B cell (primary cell): ENCODE data around the gene SPA17. TPM values are rescaled to one million over a fixed set of nuclear protein-coding genes. Genes with fewer than 3 reads are reported as not detected.

Source experiments
- ATAC-seq: fragments of 200-7000 bp; cut with Tn5 transposase; one replicate; pipeline ENCODE4 v1.10.0; 2021; ENCODE audit warnings: low read depth, mild to moderate bottlenecking, moderate number of reproducible peaks, moderate library complexity
- CTCF ChIA-PET: fragments of 350-600 bp; sonication (Branson Sonifier 250); formaldehyde crosslinking; loops from one replicate; lab custom pipeline; 2021; ENCODE audit warnings: antibody characterized with exemption, inconsistent platforms; lab: Charles Lee
- POLR2A ChIA-PET: fragments of 350-600 bp; sonication (Branson Sonifier 250); formaldehyde crosslinking; loops from one replicate; lab custom pipeline; 2021; ENCODE audit warnings: antibody characterized with exemption; lab: Charles Lee
- DNase-seq: peaks from one replicate; pipeline ENCODE4 v3.0.0; 2013
- H2AFZ ChIP-seq: 2 replicates; pipeline ENCODE4 v1.6.1; 2012; ENCODE audit warnings: mild to moderate bottlenecking, low read depth, low read length; ENCODE audit not compliant: insufficient read depth, poor library complexity, severe bottlenecking
- H3K27ac ChIP-seq, 2 donors: 1 replicate in 1 of 2; 2 replicates in 1 of 2; pipeline ENCODE4 v1.5.1; 2012 to 2013; ENCODE audit warnings: low read length in 2 of 2, mild to moderate bottlenecking in 2 of 2, moderate library complexity in 1 of 2
- H3K27me3 ChIP-seq, 4 experiments: fragments of 200-600 bp in 1 of 4; sonication (generic) in 1 of 4; replicated peaks in 1 of 4; 1 replicate in 2 of 4; 2 replicates in 2 of 4; pipeline versions ENCODE4 v1.6.1 to v1.7.0; 2013 to 2016; ENCODE audit warnings: low read length in 3 of 4, mild to moderate bottlenecking in 2 of 4, mixed read lengths in 1 of 4, moderate library complexity in 1 of 4; ENCODE audit not compliant: insufficient read depth in 4 of 4, control insufficient read depth in 3 of 4; ENCODE audit errors: control extremely low read depth in 1 of 4
- H3K36me3 ChIP-seq, 2 experiments: replicated peaks in 1 of 2; 1 replicate in 1 of 2; 2 replicates in 1 of 2; pipeline versions ENCODE4 v1.6.1 to v1.7.1; 2013; ENCODE audit warnings: low read length in 1 of 2; ENCODE audit not compliant: insufficient read depth in 2 of 2, control insufficient read depth in 1 of 2; ENCODE audit errors: control extremely low read depth in 1 of 2, extremely low read depth in 1 of 2
- H3K4me1 ChIP-seq, 2 donors: fragments of 200-600 bp in 1 of 2; sonication (generic) in 1 of 2; 1 replicate in 1 of 2; 2 replicates in 1 of 2; pipeline versions ENCODE4 v1.5.1 to v1.6.1; 2013 to 2017; ENCODE audit warnings: low read length in 2 of 2; ENCODE audit not compliant: control insufficient read depth in 2 of 2, insufficient read depth in 2 of 2
- H3K4me2 ChIP-seq: replicated peaks from 2 replicates; pipeline ENCODE3; 2012; ENCODE audit warnings: mild to moderate bottlenecking, low read depth, low read length; ENCODE audit not compliant: poor library complexity, severe bottlenecking
- H3K4me3 ChIP-seq, 5 experiments: fragments of 200-600 bp in 1 of 5; sonication (generic) in 1 of 5; 1 replicate in 3 of 5; 2 replicates in 2 of 5; pipeline versions ENCODE4 v1.5.1 to v1.7.0; 2011 to 2016; ENCODE audit warnings: low read length in 4 of 5, mild to moderate bottlenecking in 4 of 5, low read depth in 2 of 5, control low read depth in 1 of 5, moderate library complexity in 1 of 5; ENCODE audit not compliant: insufficient read depth in 1 of 5; ENCODE audit errors: control extremely low read depth in 1 of 5, extremely low read depth in 1 of 5
- H3K79me2 ChIP-seq: fragments of 200-600 bp; sonication (generic); one replicate; pipeline ENCODE4 v1.6.0; 2016; ENCODE audit warnings: low read length; ENCODE audit not compliant: control insufficient read depth, insufficient read depth
- H3K9ac ChIP-seq: fragments of 200-600 bp; sonication (generic); 2 replicates; pipeline ENCODE4 v1.6.1; 2017; ENCODE audit warnings: mild to moderate bottlenecking, low read length, moderate library complexity
- H3K9me3 ChIP-seq, 3 donors: one replicate each; pipeline versions ENCODE4 v1.6.1 to v1.7.1; 2013; ENCODE audit warnings: low read length in 2 of 3; ENCODE audit not compliant: control insufficient read depth in 2 of 3, insufficient read depth in 1 of 3; ENCODE audit errors: control extremely low read depth in 1 of 3
- H4K20me1 ChIP-seq: 2 replicates; pipeline ENCODE4 v1.6.0; 2012; ENCODE audit warnings: mild to moderate bottlenecking, low read length; ENCODE audit not compliant: insufficient read depth, control insufficient read depth, poor library complexity, severe bottlenecking
- H3K27ac Mint-ChIP-seq: one replicate; pipeline ENCODE4 v1.8.0; 2021; ENCODE audit warnings: mixed read lengths
- H3K27me3 Mint-ChIP-seq: one replicate; pipeline ENCODE4 v1.8.0; 2021; ENCODE audit warnings: mixed read lengths
- H3K4me1 Mint-ChIP-seq: one replicate; pipeline ENCODE4 v1.8.0; 2021; ENCODE audit warnings: mixed read lengths
- H3K4me3 Mint-ChIP-seq: one replicate; pipeline ENCODE4 v1.8.0; 2021; ENCODE audit warnings: mixed read lengths
- H3K9me3 Mint-ChIP-seq: one replicate; pipeline ENCODE4 v1.8.0; 2022; ENCODE audit warnings: mixed read lengths; ENCODE audit not compliant: insufficient read depth
- EZH2 ChIP-seq: IDR thresholded peaks from 2 replicates; pipeline ENCODE4 v1.6.1; 2012; ENCODE audit warnings: borderline replicate concordance, low read depth, mild to moderate bottlenecking, moderate library complexity, low read length; ENCODE audit not compliant: insufficient read depth, poor library complexity, severe bottlenecking
- WGBS: methylation state at CpG from one replicate; pipeline ENCODE4 v1.1.5; 2013; ENCODE audit warnings: missing lambda C conversion rate; ENCODE audit not compliant: insufficient coverage; 5-methylcytosine and 5-hydroxymethylcytosine counted together
- intact Hi-C: fragments of 100-400 bp; cut with micrococcal nuclease; formaldehyde crosslinking; loops from one replicate; pipeline ENCODE4 v1.10.0; 2022
- polyA plus RNA-seq: library from polyadenylated mRNA; depleted of rRNA; stranded (reverse); fragments of >200 nt; gene quantifications from 2 replicates; pipeline ENCODE4 v1.2.3, GENCODE V29; 2012
- total RNA-seq, 2 donors: library from RNA; stranded (reverse); fragments of 120-200 nt in 1 of 2; gene quantifications; 1 replicate in 1 of 2; 2 replicates in 1 of 2; pipeline versions ENCODE4 v1.2.3 to v1.2.4, GENCODE V29; 2013 to 2022
- TF ChIP-seq, protein P1 (sequence below): fragments of 200-600 bp; IDR thresholded peaks from one replicate; pipeline ENCODE4 v1.8.0; 2022; ENCODE audit warnings: antibody characterized with exemption, mild to moderate bottlenecking

The SPA17 gene
- total and polyA plus RNA-seq, 2 donors (not counting 1 experiment from before 2014, with no cell fraction given): 0.21 to 0.76 TPM

- H3K4me1 ChIP-seq: peaks cover 5% of the 10 kb centered on the region in 2 donors
- no peak for ATAC-seq
- no peak overlapping the region for H3K4me3 Mint-ChIP-seq
- H3K27ac Mint-ChIP-seq: no peak overlapping the region
- no peak overlapping the region for H2AFZ ChIP-seq
- peaks cover 5% of the 10 kb centered on the region for H3K9me3 Mint-ChIP-seq
- H3K27ac ChIP-seq: no peak overlapping the region
- no peak for DNase-seq
- ChIA-PET CTCF (interaction anchor here (2.0 to 2.3 kb wide), 2 partner anchors 9 to 116 kb away, joined by 8 to 15 read pairs; no protein-coding TSS in a partner anchor), POLR2A (no interaction called here)
- H3K79me2 ChIP-seq: no peaks in the 10 kb centered on the region
- no CpG with 5 or more reads among the region's 5 CpGs for WGBS
- no peak overlapping the region for H3K4me2 ChIP-seq
- no peak overlapping the region for H3K9ac ChIP-seq
- intact Hi-C loops: no loop called here
- H3K27me3 ChIP-seq: no peaks in the 10 kb centered on the region
- no peak overlapping the region for H3K4me3 ChIP-seq
- peaks cover 6% of the 10 kb centered on the region for H3K4me1 Mint-ChIP-seq
- TF ChIP-seq, protein P1, sequence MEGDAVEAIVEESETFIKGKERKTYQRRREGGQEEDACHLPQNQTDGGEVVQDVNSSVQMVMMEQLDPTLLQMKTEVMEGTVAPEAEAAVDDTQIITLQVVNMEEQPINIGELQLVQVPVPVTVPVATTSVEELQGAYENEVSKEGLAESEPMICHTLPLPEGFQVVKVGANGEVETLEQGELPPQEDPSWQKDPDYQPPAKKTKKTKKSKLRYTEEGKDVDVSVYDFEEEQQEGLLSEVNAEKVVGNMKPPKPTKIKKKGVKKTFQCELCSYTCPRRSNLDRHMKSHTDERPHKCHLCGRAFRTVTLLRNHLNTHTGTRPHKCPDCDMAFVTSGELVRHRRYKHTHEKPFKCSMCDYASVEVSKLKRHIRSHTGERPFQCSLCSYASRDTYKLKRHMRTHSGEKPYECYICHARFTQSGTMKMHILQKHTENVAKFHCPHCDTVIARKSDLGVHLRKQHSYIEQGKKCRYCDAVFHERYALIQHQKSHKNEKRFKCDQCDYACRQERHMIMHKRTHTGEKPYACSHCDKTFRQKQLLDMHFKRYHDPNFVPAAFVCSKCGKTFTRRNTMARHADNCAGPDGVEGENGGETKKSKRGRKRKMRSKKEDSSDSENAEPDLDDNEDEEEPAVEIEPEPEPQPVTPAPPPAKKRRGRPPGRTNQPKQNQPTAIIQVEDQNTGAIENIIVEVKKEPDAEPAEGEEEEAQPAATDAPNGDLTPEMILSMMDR: no peak
- no peak for TF ChIP-seq EZH2
- no peaks in the 10 kb centered on the region for H4K20me1 ChIP-seq
- H3K36me3 ChIP-seq: no peaks in the 10 kb centered on the region
- H3K27me3 Mint-ChIP-seq: no peaks in the 10 kb centered on the region
- H3K9me3 ChIP-seq: peaks cover 0 to 14% (median 10%) of the 10 kb centered on the region in 3 donors
Observed at GRCh38 chr11:124678416-124678815, 4.7 kb downstream of the SPA17 start.

DNA sequence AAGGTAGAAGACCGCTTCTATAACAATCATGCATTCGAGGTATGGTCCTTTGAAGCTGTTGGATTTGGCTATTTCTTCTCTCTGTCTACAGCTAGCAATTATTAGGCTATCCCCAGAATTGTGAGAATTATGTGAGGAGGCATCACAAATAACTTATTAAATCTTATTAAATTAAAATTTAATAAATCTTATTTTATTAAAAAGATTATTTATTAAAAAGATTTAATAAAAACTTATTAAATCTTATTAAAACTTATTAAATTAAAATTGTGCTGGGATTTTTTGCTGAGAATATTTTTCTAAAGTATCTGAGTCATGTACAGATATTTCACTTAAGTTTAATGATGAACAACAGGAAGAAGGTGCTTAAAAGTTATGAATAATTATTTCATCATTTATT, 7.7 kb downstream of the SPA17 start:
- Histone ChIP-seq H3K9ac (no peak overlapping the region), H4K20me1 (no peaks in the 10 kb centered on the region), H3K9me3 (peaks cover 10 to 25% (median 13%) of the 10 kb centered on the region in 3 donors), H3K4me2 (no peak overlapping the region), H3K27me3 (no peaks in the 10 kb centered on the region), H3K4me1 (no peaks in the 10 kb centered on the region), H3K4me3 (no peak overlapping the region), H3K27ac (no peak overlapping the region), H3K79me2 (no peaks in the 10 kb centered on the region), H2AFZ (no peak overlapping the region), H3K36me3 (no peaks in the 10 kb centered on the region)
- Mint-ChIP-seq H3K4me3 (no peak overlapping the region), H3K4me1 (no peaks in the 10 kb centered on the region), H3K9me3 (peaks cover 14% of the 10 kb centered on the region), H3K27ac (no peak overlapping the region), H3K27me3 (no peaks in the 10 kb centered on the region)
- ATAC-seq (no peak), DNase-seq (no peak)
- TF ChIP-seq, protein P1: no peak
- TF ChIP-seq EZH2: no peak
- ChIA-PET POLR2A (no interaction called here), CTCF (no interaction called here)
- intact Hi-C loops: no loop called here
- no CpG with 5 or more reads among the region's 2 CpGs for WGBS
